SU-DHL-6 (cell line): ENCODE data around the gene CREB5.

Experiments used
- EZH2phosphoT487 ChIP-seq: fragments of 200-600 bp; sonication (generic), shearing (Covaris generic); conservative IDR thresholded peaks from 2 replicates; pipeline ENCODE4 v1.6.1; 2018; ENCODE audit warnings: mild to moderate bottlenecking, antibody characterized with exemption, low read length, moderate library complexity, mixed read lengths
- TF ChIP-seq, protein P1 (sequence below): fragments of 200-600 bp; sonication (generic); IDR thresholded peaks from one replicate; pipeline ENCODE4 v1.5.1; 2017; ENCODE audit warnings: antibody characterized with exemption, mild to moderate bottlenecking, low read length, moderate library complexity; ENCODE audit not compliant: insufficient read depth, poor library complexity, severe bottlenecking

- TF ChIP-seq, protein P1, sequence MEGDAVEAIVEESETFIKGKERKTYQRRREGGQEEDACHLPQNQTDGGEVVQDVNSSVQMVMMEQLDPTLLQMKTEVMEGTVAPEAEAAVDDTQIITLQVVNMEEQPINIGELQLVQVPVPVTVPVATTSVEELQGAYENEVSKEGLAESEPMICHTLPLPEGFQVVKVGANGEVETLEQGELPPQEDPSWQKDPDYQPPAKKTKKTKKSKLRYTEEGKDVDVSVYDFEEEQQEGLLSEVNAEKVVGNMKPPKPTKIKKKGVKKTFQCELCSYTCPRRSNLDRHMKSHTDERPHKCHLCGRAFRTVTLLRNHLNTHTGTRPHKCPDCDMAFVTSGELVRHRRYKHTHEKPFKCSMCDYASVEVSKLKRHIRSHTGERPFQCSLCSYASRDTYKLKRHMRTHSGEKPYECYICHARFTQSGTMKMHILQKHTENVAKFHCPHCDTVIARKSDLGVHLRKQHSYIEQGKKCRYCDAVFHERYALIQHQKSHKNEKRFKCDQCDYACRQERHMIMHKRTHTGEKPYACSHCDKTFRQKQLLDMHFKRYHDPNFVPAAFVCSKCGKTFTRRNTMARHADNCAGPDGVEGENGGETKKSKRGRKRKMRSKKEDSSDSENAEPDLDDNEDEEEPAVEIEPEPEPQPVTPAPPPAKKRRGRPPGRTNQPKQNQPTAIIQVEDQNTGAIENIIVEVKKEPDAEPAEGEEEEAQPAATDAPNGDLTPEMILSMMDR, result no peak
- no peak for TF ChIP-seq EZH2phosphoT487
Observed at GRCh38 chr7:28556671-28557070, 144.4 kb downstream of the CREB5 start.
